ENCODE data around the gene EDDM3A. TPM values are rescaled to one million over a fixed set of nuclear protein-coding genes. Genes with fewer than 3 reads are reported as not detected.
"Not testable (repeated sequence)": the region's sequence is repeated elsewhere in the genome, so short reads cannot be mapped to it uniquely, and the experiment has no call there.

EDDM3A gene
- total and polyA plus RNA-seq, 2 experiments from 2014 or later, result not detected

DNA sequence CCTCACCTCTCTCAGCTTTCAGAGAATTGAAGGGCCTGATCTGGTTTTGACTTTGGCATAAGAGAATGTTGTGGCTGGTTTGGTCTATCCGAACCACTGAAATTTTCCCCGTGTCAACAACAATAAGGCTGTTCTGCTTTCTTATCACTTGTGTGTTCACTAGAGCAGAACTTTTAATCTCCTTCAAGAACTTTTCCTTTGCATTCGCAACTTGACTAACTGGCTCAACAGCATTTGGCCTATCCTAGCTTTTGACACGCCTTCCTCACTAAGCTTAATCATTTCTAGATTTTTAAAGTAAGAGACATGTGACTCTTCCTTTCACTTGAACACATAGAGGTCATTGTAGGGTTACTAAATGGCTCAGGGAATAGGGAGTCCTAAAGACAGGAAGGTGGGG lies 25.9 kb upstream of the EDDM3A start:
- H3K79me2 ChIP-seq, result no peaks in the 10 kb centered on the region
- peaks cover 7% of the 10 kb centered on the region for H3K4me1 ChIP-seq (ENCODE audit: insufficient read depth)
- H4K20me1 ChIP-seq (ENCODE audit: insufficient read depth, poor library complexity, severe bottlenecking), result no peaks in the 10 kb centered on the region
- H3K4me3 ChIP-seq, result no peak overlapping the region
- DNase-seq (ENCODE audit: low spot score), result peak; percentile 58
- H3K9me3 ChIP-seq (ENCODE audit: low read depth), result no peaks in the 10 kb centered on the region
- WGBS (ENCODE audit: low lambda C conversion rate, missing lambda C conversion rate), result 49% methylated on average over 4 of the region's 4 CpGs
- TF ChIP-seq EZH2 (IDR thresholded peaks at IDR 0.05; ENCODE audit: borderline replicate concordance) (no peak), EZH2phosphoT487 (IDR thresholded peaks at IDR 0.05; ENCODE audit: low read depth, severe bottlenecking, unreplicated experiment) (no peak)
- TF ChIP-seq, protein P1, sequence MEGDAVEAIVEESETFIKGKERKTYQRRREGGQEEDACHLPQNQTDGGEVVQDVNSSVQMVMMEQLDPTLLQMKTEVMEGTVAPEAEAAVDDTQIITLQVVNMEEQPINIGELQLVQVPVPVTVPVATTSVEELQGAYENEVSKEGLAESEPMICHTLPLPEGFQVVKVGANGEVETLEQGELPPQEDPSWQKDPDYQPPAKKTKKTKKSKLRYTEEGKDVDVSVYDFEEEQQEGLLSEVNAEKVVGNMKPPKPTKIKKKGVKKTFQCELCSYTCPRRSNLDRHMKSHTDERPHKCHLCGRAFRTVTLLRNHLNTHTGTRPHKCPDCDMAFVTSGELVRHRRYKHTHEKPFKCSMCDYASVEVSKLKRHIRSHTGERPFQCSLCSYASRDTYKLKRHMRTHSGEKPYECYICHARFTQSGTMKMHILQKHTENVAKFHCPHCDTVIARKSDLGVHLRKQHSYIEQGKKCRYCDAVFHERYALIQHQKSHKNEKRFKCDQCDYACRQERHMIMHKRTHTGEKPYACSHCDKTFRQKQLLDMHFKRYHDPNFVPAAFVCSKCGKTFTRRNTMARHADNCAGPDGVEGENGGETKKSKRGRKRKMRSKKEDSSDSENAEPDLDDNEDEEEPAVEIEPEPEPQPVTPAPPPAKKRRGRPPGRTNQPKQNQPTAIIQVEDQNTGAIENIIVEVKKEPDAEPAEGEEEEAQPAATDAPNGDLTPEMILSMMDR (IDR thresholded peaks at IDR 0.05; ENCODE audit: poor library complexity), result no peak
- no peaks in the 10 kb centered on the region for H3K27me3 ChIP-seq
- H3K36me3 ChIP-seq (replicated peaks; ENCODE audit: insufficient read depth, low read depth), result no peaks in the 10 kb centered on the region
- H3K4me2 ChIP-seq, result peak overlapping the region; percentile 57
- no peaks in the 10 kb centered on the region for H3K9me2 ChIP-seq (replicated peaks; ENCODE audit: insufficient read depth)
- peak overlapping the region; percentile 7 for H2AFZ ChIP-seq
- H3K27ac ChIP-seq, result peak overlapping the region; percentile 85

DNA sequence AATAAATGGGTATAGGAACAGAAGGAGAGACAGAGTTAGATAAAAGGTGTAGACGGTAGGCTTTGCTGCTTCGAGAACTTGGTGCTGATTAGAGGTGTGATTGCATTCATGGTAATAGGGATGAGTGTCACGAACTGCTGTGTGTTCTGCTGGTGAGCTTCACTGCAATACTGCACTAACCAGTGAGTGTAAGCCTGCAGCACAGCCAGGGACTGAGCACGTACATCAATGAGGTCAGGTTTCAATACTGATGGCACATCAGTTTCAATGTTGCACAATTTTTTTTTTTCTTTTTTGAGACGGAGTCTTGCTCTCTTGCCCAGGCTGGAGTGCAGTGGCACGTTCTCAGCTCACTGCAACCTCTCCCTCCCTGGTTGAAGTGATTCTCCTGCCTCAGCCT lies 24.9 kb upstream of the EDDM3A start:
- H3K79me2 ChIP-seq, result no peaks in the 10 kb centered on the region
- no peaks in the 10 kb centered on the region for H3K9me3 ChIP-seq (ENCODE audit: low read depth)
- H3K27ac ChIP-seq, result no peak overlapping the region
- H3K4me2 ChIP-seq, result no peak overlapping the region
- DNase-seq (ENCODE audit: low spot score), result no peak
- H3K4me1 ChIP-seq (ENCODE audit: insufficient read depth), result peaks cover 7% of the 10 kb centered on the region
- TF ChIP-seq EZH2 (IDR thresholded peaks at IDR 0.05; ENCODE audit: borderline replicate concordance) (no peak), EZH2phosphoT487 (IDR thresholded peaks at IDR 0.05; ENCODE audit: low read depth, severe bottlenecking, unreplicated experiment) (no peak)
- TF ChIP-seq, protein P1 (IDR thresholded peaks at IDR 0.05; ENCODE audit: poor library complexity), result no peak
- no peaks in the 10 kb centered on the region for H3K27me3 ChIP-seq
- no peak overlapping the region for H3K4me3 ChIP-seq
- H3K36me3 ChIP-seq (replicated peaks; ENCODE audit: insufficient read depth, low read depth), result no peaks in the 10 kb centered on the region
- no peaks in the 10 kb centered on the region for H4K20me1 ChIP-seq (ENCODE audit: insufficient read depth, poor library complexity, severe bottlenecking)
- 83% methylated on average over 6 of the region's 6 CpGs for WGBS (ENCODE audit: low lambda C conversion rate, missing lambda C conversion rate)
- no peaks in the 10 kb centered on the region for H3K9me2 ChIP-seq (replicated peaks; ENCODE audit: insufficient read depth)
- H2AFZ ChIP-seq, result no peak overlapping the region

DNA sequence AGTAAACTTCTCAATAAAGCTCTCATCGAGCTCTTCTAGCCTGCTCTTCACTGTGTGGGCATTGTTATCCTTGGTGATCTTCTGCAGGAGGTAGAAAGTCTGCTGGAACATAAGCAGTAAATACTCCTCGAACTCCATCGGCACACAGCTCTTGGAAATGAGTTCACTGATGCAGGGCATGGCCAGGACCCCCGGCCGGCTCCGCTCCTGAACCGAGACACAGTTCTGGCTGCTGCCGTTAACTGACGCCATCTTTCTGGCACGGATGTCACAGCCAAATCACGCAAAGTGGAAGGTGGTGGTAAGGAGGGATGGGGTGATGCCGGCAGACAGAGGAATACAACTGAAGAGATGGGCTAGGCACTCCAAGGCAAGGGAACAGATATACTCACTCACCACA lies 23.7 kb upstream of the EDDM3A start:
- Histone ChIP-seq H3K4me1 (ENCODE audit: insufficient read depth) (peaks cover 7% of the 10 kb centered on the region), H3K36me3 (replicated peaks; ENCODE audit: insufficient read depth, low read depth) (no peaks in the 10 kb centered on the region), H3K79me2 (no peaks in the 10 kb centered on the region), H3K27me3 (no peaks in the 10 kb centered on the region), H3K9me2 (replicated peaks; ENCODE audit: insufficient read depth) (no peaks in the 10 kb centered on the region), H3K4me3 (no peak overlapping the region), H3K9me3 (ENCODE audit: low read depth) (no peaks in the 10 kb centered on the region), H3K27ac (no peak overlapping the region), H4K20me1 (ENCODE audit: insufficient read depth, poor library complexity, severe bottlenecking) (no peaks in the 10 kb centered on the region), H3K4me2 (no peak overlapping the region), H2AFZ (no peak overlapping the region)
- 95% methylated on average over 12 of the region's 12 CpGs for WGBS (ENCODE audit: low lambda C conversion rate, missing lambda C conversion rate)
- no peak for DNase-seq (ENCODE audit: low spot score)
- TF ChIP-seq EZH2 (IDR thresholded peaks at IDR 0.05; ENCODE audit: borderline replicate concordance), result no peak
- no peak for TF ChIP-seq EZH2phosphoT487 (IDR thresholded peaks at IDR 0.05; ENCODE audit: low read depth, severe bottlenecking, unreplicated experiment)
- TF ChIP-seq, protein P1 (IDR thresholded peaks at IDR 0.05; ENCODE audit: poor library complexity), result no peak

DNA sequence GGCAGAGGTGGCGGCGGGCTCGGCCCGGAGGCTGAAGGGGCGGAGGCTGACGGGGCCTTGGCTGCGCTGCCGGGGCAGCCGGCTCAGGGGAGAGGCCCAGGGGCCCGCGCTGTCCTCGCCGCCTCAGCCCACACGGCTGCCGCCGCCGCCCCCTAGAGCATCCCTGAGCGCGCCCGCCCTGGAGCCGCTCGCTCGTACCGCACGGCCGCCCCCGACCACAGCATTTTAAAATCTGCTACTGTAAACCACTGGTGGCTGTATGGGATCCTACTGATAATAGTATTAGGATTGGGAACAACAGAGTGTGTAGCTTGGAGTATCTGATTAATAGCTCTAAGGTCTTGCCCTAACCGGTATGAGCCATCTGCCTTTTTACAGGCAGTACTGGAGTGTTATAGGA lies 22.2 kb upstream of the EDDM3A start:
- Histone ChIP-seq H3K4me3 (no peak overlapping the region), H3K27me3 (no peaks in the 10 kb centered on the region), H3K4me1 (ENCODE audit: insufficient read depth) (peaks cover 7% of the 10 kb centered on the region), H3K79me2 (no peaks in the 10 kb centered on the region), H3K36me3 (replicated peaks; ENCODE audit: insufficient read depth, low read depth) (no peaks in the 10 kb centered on the region), H3K4me2 (no peak overlapping the region), H3K9me2 (replicated peaks; ENCODE audit: insufficient read depth) (no peaks in the 10 kb centered on the region), H3K27ac (no peak overlapping the region), H2AFZ (no peak overlapping the region), H3K9me3 (ENCODE audit: low read depth) (no peaks in the 10 kb centered on the region), H4K20me1 (ENCODE audit: insufficient read depth, poor library complexity, severe bottlenecking) (no peaks in the 10 kb centered on the region)
- TF ChIP-seq EZH2 (IDR thresholded peaks at IDR 0.05; ENCODE audit: borderline replicate concordance), result no peak
- TF ChIP-seq, protein P1 (IDR thresholded peaks at IDR 0.05; ENCODE audit: poor library complexity), result no peak
- TF ChIP-seq EZH2phosphoT487 (IDR thresholded peaks at IDR 0.05; ENCODE audit: low read depth, severe bottlenecking, unreplicated experiment), result no peak
- DNase-seq (ENCODE audit: low spot score), result no peak
- WGBS (ENCODE audit: low lambda C conversion rate, missing lambda C conversion rate), result 90% methylated on average over 9 of the region's 28 CpGs

DNA sequence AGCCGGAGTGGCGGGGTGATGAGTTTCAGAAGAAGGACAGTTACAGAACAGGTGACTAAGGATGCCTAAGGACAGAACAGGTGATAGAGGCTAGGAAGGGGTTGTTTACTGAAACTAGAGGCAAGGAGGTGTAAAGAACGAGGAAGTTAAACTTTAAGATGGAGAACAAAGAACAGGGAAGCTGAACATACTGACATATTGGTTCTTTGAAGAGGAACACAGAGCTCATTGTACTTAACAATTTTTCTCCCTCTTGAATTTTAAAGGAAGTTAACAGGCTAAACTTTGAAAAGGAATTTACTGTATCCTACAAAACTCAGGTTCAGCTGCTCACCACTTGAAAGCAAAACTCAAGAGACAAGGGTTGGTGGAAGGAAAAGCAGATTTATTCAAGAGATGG lies 19.6 kb upstream of the EDDM3A start:
- not testable (repeated sequence) for H3K27me3 ChIP-seq; H3K9me3 ChIP-seq (ENCODE audit: low read depth); H3K27ac ChIP-seq; H3K4me1 ChIP-seq (ENCODE audit: insufficient read depth); H3K36me3 ChIP-seq (replicated peaks; ENCODE audit: insufficient read depth, low read depth); H4K20me1 ChIP-seq (ENCODE audit: insufficient read depth, poor library complexity, severe bottlenecking); DNase-seq (ENCODE audit: low spot score); H3K9me2 ChIP-seq (replicated peaks; ENCODE audit: insufficient read depth); H3K4me3 ChIP-seq; H3K4me2 ChIP-seq; H2AFZ ChIP-seq; H3K79me2 ChIP-seq
- WGBS (ENCODE audit: low lambda C conversion rate, missing lambda C conversion rate), result 96% methylated on average over 3 of the region's 3 CpGs

Measured in hepatocyte (in vitro differentiated cells).